Activated CD8-positive, alpha-beta memory T cell treated with anti-CD3 and anti-CD28 coated beads for 24 hours (primary cell): ENCODE results near the gene MC5R.
"Not testable (repeated sequence)": the region's sequence is repeated elsewhere in the genome, so short reads cannot be mapped to it uniquely, and the experiment has no call there.

ENCODE experiments used
- DNase-seq: peaks from one replicate; pipeline ENCODE4 v3.0.0-alpha.2; 2020

MC5R gene

DNA sequence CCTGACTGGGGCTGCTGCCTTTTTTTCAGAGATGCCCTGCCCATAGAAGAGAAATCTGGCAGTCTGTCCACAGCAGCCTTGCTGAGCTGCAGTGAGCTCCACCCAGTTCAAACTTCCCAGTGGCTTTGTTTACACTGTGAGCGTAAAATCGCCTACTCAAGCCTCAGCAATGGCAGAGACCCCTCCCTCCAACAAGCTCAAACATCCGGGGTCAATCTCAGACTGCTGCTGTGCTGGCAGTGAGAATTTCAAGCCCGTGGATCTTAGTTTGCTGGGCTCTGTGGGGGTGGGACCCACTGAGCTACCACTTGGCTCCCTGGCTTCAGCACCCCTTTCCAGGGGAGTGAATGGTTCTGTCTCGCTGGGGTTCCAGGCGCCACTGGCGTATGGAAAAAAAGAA, 38.9 kb downstream of the MC5R start:
- DNase-seq, result not testable (repeated sequence)

DNA sequence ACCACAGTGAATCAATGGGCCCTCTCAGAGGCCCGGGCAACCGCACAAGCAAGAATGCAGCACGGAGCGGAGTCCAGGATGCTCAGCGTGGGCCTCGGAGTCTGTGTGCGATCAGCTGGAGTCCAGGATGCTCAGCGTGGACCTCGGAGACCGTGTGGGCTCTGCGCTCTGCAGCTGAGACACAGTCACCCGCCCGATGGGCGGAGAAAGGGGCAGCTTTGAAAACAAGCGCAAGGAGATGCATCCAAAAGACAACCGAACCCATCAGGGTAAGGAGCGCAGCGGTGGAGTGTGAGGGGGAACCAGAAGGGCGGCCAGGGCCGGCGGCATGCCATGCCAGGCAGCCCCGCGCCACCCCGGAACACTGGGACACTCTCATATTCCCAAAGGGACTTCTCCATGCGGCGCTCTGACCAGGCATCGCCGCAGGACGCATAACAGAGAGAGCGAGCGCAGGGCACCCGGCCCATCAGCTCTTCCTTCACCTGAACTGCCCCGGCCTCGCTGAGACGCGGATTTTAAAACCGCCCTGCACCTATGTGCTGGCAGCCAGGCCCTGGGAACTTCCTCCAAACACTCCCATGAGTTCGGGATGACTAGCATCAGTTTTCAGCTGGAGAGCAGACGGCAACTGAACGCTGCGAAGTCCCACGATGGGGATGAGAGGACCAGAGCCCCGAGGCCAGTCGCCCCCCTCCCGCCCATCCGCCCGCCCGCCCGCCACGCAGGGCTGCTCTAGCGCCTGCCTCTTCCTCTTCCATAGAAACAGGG, 44.7 kb downstream of the MC5R start:
- no peak for DNase-seq

GRCh38 chr18:13871701-13872100, 47.8 kb downstream of the MC5R start:
- no peak for DNase-seq

DNA sequence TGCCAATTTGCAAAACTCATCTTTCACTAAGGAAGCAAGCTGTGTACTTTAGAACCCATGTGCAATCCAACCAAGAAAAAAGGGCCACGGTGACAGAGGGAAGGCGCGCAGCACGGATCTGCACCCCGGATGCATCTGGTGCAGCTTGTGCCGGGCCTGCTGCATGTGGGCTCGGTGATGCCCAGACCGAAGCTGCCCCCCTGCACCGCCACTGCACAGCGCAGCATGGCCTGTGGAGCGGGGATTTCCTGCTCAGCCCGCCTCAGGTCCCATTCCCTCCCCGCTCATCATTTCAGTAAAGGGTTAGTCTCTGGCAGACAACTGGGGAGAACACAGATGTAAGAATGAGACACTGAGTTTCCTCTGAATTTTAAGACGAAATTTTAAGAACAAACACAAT, 48.4 kb downstream of the MC5R start:
- DNase-seq, result no peak

DNA sequence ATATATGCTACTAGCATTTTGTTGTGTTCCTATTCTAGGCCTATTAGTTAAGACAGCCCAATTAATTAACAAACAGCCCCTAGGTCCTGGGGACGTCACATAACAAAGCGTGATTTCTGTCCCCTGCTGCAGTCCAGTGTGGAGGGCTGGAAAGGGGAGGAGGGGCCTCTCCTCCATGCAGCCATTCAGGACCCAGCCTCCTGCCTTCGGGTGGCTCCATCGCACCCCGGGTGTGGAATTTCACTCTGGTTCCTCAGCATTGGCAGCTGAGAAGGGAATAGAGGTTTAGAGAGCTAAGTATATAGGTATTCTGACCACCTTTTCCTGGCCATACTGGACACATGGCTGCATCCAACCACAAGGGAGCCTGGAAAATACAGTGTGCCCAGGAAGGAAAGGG, 49.0 kb downstream of the MC5R start:
- DNase-seq, result no peak

- DNase-seq, result no peak
Observed at GRCh38 chr18:13874558-13874957, 50.6 kb downstream of the MC5R start.
